NCI-H187 (cell line): ENCODE results near the gene STK4.

Experiments used
- DNase-seq, 2 experiments: peaks; one replicate each; lab custom pipeline; 2025; lab: John Stamatoyannopoulos, UW

STK4 gene

GRCh38 chr20:45087097-45087790 lies 120.9 kb downstream of the STK4 start:
- no peak for DNase-seq

GRCh38 chr20:45087814-45088213 lies 121.5 kb downstream of the STK4 start:
- no peak for DNase-seq

GRCh38 chr20:45088247-45088646 lies 121.9 kb downstream of the STK4 start:
- DNase-seq, result no peak

- no peak for DNase-seq
Measured at GRCh38 chr20:45090481-45090880, 124.2 kb downstream of the STK4 start.

- DNase-seq, result no peak
Measured at GRCh38 chr20:45091366-45091765, 125.1 kb downstream of the STK4 start.

- DNase-seq, result no peak
Measured at GRCh38 chr20:45092898-45093297, 126.6 kb downstream of the STK4 start.

GRCh38 chr20:45094201-45094600 lies 127.9 kb downstream of the STK4 start:
- DNase-seq, result no peak

- DNase-seq, result no peak
Measured at GRCh38 chr20:45094864-45095574, 128.7 kb downstream of the STK4 start.

- DNase-seq, result peak in 1 of 2 experiments; percentile 13
Measured at GRCh38 chr20:45095805-45096238, 129.5 kb downstream of the STK4 start.

- DNase-seq, result no peak
Measured at GRCh38 chr20:45096781-45097180, 130.5 kb downstream of the STK4 start.

GRCh38 chr20:45097485-45098102 lies 131.3 kb downstream of the STK4 start:
- DNase-seq, result no peak

GRCh38 chr20:45098103-45098773 lies 131.9 kb downstream of the STK4 start:
- DNase-seq, result no peak

GRCh38 chr20:45100563-45101245 lies 134.4 kb downstream of the STK4 start, which contains the start of gene KCNS1:
KCNS1 (minus strand) TSS chr20:45101127; CDS start chr20:45099236, 1,891 bp downstream.
- DNase-seq, result no peak

GRCh38 chr20:45101333-45101850 lies 135.1 kb downstream of the STK4 start:
- DNase-seq, result no peak

GRCh38 chr20:45103072-45103471 lies 136.8 kb downstream of the STK4 start:
- no peak for DNase-seq

- no peak for DNase-seq
Measured at GRCh38 chr20:45104786-45105185, 138.5 kb downstream of the STK4 start.

GRCh38 chr20:45105317-45105716 lies 139.0 kb downstream of the STK4 start:
- no peak for DNase-seq

GRCh38 chr20:45109634-45110033 lies 143.3 kb downstream of the STK4 start:
- DNase-seq, result no peak

- no peak for DNase-seq
Measured at GRCh38 chr20:45110301-45110700, 144.0 kb downstream of the STK4 start.

- no peak for DNase-seq
Measured at GRCh38 chr20:45111285-45111684, 145.0 kb downstream of the STK4 start.

- DNase-seq, result no peak
Measured at GRCh38 chr20:45111799-45112471, 145.6 kb downstream of the STK4 start.
